Prostate gland (tissue), 2 donors: ENCODE data around the gene PLXNB1. TPM values are rescaled to one million over a fixed set of nuclear protein-coding genes. Genes with fewer than 3 reads are reported as not detected.

Experiments used
- DNase-seq: peaks from one replicate; pipeline ENCODE4 v3.0.0-alpha.2; 2019; ENCODE audit warnings: low spot score
- H3K27ac ChIP-seq, 2 donors: fragments of 200-600 bp; sonication (generic); 2 replicates each; pipeline ENCODE4 v1.5.1; 2017 to 2019
- H3K27me3 ChIP-seq: fragments of 200-600 bp; sonication (generic); replicated peaks from 2 replicates; pipeline ENCODE4 v1.5.1; 2019; ENCODE audit not compliant: insufficient read depth
- H3K36me3 ChIP-seq, 2 donors: fragments of 200-600 bp; sonication (generic); 1 replicate in 1 of 2; 2 replicates in 1 of 2; pipeline versions ENCODE4 v1.5.1 to v1.8.1; 2017 to 2019
- H3K4me1 ChIP-seq: fragments of 200-600 bp; sonication (generic); replicated peaks from 2 replicates; pipeline ENCODE4 v1.5.1; 2019
- H3K4me3 ChIP-seq, 2 donors: fragments of 200-600 bp; sonication (generic); 2 replicates each; pipeline ENCODE4 v1.5.1; 2017 to 2019
- H3K9me3 ChIP-seq: fragments of 200-600 bp; sonication (generic); 2 replicates; pipeline ENCODE4 v1.5.1; 2017
- CTCF ChIP-seq, 4 experiments: fragments of 200-600 bp in 2 of 4; fragments of 450-650 bp in 2 of 4; sonication (generic) in 2 of 4; IDR thresholded peaks; 1 replicate in 3 of 4; 2 replicates in 1 of 4; pipeline ENCODE4 v1.5.1; 2016 to 2019; ENCODE audit warnings: antibody characterized with exemption in 4 of 4, mild to moderate bottlenecking in 2 of 4, moderate library complexity in 2 of 4
- POLR2A ChIP-seq: fragments of 450-650 bp; IDR thresholded peaks from one replicate; pipeline ENCODE4 v1.6.1; 2016; ENCODE audit warnings: antibody characterized with exemption, mild to moderate bottlenecking
- POLR2AphosphoS5 ChIP-seq: sonication (generic); formaldehyde crosslinking; IDR thresholded peaks from one replicate; pipeline ENCODE4 v1.6.1; 2017; ENCODE audit warnings: antibody characterized with exemption
- WGBS: methylation state at CpG from one replicate; pipeline ENCODE4 v1.1.5; 2018; 5-methylcytosine and 5-hydroxymethylcytosine counted together
- intact Hi-C: fragments of 100-400 bp; cut with DNase I; formaldehyde crosslinking; loops from one replicate; pipeline ENCODE4 v1.14.2; 2022
- total RNA-seq, 2 donors: library from RNA; depleted of rRNA; stranded (reverse); fragments of >200 nt; gene quantifications; one replicate each; pipeline ENCODE4 v1.1.0, GENCODE V29; 2016

PLXNB1 gene
- total RNA-seq, 2 donors from 2014 or later = 115 to 182 TPM

DNA sequence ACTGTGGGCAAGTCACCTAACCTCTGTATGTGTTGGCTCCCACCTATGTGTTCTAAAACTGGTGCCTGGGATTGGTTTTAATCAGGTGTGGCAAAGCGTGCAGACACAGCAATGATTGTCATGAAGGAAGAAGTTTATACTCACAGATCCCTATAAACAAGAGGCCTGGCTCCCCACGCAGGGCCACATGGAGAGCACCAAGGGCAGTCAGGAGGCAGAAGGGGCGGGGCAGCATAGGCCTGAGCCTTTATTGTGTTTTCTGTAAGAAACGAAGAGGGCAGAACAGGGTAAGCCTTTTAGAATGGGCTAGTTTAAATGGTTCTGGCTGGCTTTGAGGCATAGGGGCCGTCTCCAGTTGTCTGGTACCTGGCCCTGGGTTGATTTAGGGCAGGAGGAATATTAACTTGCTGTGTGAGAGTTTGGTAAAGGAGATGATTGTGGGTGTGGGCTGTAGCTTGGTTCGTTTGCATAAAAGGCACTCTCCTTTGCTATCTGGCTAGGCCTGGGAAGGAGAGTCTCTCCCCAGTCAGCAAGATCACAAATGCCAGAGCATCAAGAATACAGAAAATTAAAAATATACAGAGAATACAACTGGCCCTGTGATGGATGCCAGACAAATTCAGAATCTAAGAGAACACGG is 60.1 kb downstream of the PLXNB1 start:
- no peak for TF ChIP-seq POLR2A
- no peak for TF ChIP-seq POLR2AphosphoS5
- no peak for TF ChIP-seq CTCF (IDR thresholded peaks at IDR 0.05)
- no peak overlapping the region for H3K27ac ChIP-seq

GRCh38 chr3:48367201-48367600 is 62.7 kb downstream of the PLXNB1 start:
- H3K27ac ChIP-seq = no peak overlapping the region
- H3K9me3 ChIP-seq = no peaks in the 10 kb centered on the region
- intact Hi-C loops = no loop called here
- H3K4me1 ChIP-seq = no peaks in the 10 kb centered on the region
- TF ChIP-seq POLR2A (no peak), POLR2AphosphoS5 (no peak), CTCF (IDR thresholded peaks at IDR 0.05) (no peak)
- H3K27me3 ChIP-seq = no peaks in the 10 kb centered on the region
- no peaks in the 10 kb centered on the region for H3K36me3 ChIP-seq
- no peak overlapping the region for H3K4me3 ChIP-seq
- no peak for DNase-seq

More for the DNA sequence above, 60.1 kb downstream of the PLXNB1 start:
- Histone ChIP-seq H3K4me1 (no peaks in the 10 kb centered on the region), H3K9me3 (no peaks in the 10 kb centered on the region), H3K27me3 (no peaks in the 10 kb centered on the region), H3K36me3 (no peaks in the 10 kb centered on the region), H3K4me3 (no peak overlapping the region)
- intact Hi-C loops = no loop called here
- no peak for DNase-seq
- 51% methylated on average over 7 of the region's 7 CpGs for WGBS

GRCh38 chr3:48364840-48365239 is 65.0 kb downstream of the PLXNB1 start:
- no peak for DNase-seq
- intact Hi-C loops = no loop called here
- no peaks in the 10 kb centered on the region for H3K27me3 ChIP-seq
- H3K9me3 ChIP-seq = no peaks in the 10 kb centered on the region
- no peaks in the 10 kb centered on the region for H3K4me1 ChIP-seq
- TF ChIP-seq CTCF (IDR thresholded peaks at IDR 0.05) (no peak), POLR2A (no peak), POLR2AphosphoS5 (no peak)
- no peak overlapping the region for H3K27ac ChIP-seq
- no peak overlapping the region for H3K4me3 ChIP-seq
- H3K36me3 ChIP-seq = no peaks in the 10 kb centered on the region
- 86% methylated on average over 1 of the region's 1 CpG for WGBS

DNA sequence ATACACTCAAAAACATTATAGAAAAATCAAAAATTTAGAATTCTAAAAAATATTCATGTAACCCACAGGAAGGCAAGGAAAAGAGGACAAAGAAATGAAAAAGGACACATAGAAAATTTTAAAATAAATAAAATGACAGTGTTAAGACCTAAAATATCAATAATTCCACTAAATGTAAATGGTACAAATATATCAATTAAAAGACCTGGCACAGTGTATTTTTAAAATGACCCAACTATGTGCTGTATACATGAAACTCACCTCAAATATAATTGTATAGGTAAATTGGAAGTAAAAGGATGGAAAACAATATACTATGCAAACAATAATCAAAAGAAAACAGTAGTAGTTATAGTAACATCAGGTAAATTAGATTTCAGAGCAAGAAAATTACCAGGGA is 68.0 kb downstream of the PLXNB1 start:
- no peaks in the 10 kb centered on the region for H3K9me3 ChIP-seq
- TF ChIP-seq CTCF (IDR thresholded peaks at IDR 0.05) (no peak), POLR2A (no peak), POLR2AphosphoS5 (no peak)
- no peak overlapping the region for H3K4me3 ChIP-seq
- no peaks in the 10 kb centered on the region for H3K4me1 ChIP-seq
- no peak for DNase-seq
- no peaks in the 10 kb centered on the region for H3K36me3 ChIP-seq
- H3K27me3 ChIP-seq = no peaks in the 10 kb centered on the region
- intact Hi-C loops = no loop called here
- H3K27ac ChIP-seq = no peak overlapping the region

- WGBS = 28% methylated on average over 1 of the region's 1 CpG
- TF ChIP-seq POLR2AphosphoS5 (peak; percentile 32), POLR2A (no peak)
These were observed 73.5 kb downstream of the PLXNB1 start for GRCh38 chr3:48356419-48356818.

More at GRCh38 chr3:48356419-48356818, 73.5 kb downstream of the PLXNB1 start:
- DNase-seq = peak; percentile 16
- Histone ChIP-seq H3K27ac (peak overlapping the region in 1 of 2 donors; percentile 5), H3K4me3 (no peak overlapping the region), H3K4me1 (no peaks in the 10 kb centered on the region), H3K9me3 (no peaks in the 10 kb centered on the region), H3K27me3 (no peaks in the 10 kb centered on the region), H3K36me3 (no peaks in the 10 kb centered on the region)
- intact Hi-C loops = no loop called here
